H9 (cell line): ENCODE data around the gene ZNF860. TPM values are rescaled to one million over a fixed set of nuclear protein-coding genes. Genes with fewer than 3 reads are reported as not detected.

Experiments used
- DNase-seq: peaks from one replicate; pipeline ENCODE4 v3.0.0-alpha.2; 2017
- H2AFZ ChIP-seq: one replicate; pipeline ENCODE4 v1.6.1; 2013; ENCODE audit warnings: mild to moderate bottlenecking, low read length, control low read depth, moderate library complexity
- H2AK5ac ChIP-seq: 2 replicates; pipeline ENCODE4 v1.6.1; 2013; ENCODE audit warnings: low read length, control low read depth, mixed read lengths; ENCODE audit not compliant: insufficient read length
- H2BK120ac ChIP-seq: one replicate; pipeline ENCODE4 v1.6.1; 2013; ENCODE audit warnings: low read depth, mild to moderate bottlenecking, low read length, control low read depth, inconsistent platforms; ENCODE audit not compliant: poor library complexity, severe bottlenecking
- H2BK12ac ChIP-seq: 2 replicates; pipeline ENCODE4 v1.6.1; 2013; ENCODE audit warnings: low read length, control low read depth, mixed read lengths, low read depth; ENCODE audit not compliant: insufficient read length
- H2BK15ac ChIP-seq: 2 replicates; pipeline ENCODE4 v1.6.1; 2013; ENCODE audit warnings: low read depth, low read length, control low read depth
- H2BK20ac ChIP-seq: one replicate; pipeline ENCODE4 v1.6.1; 2013; ENCODE audit warnings: low read depth, mild to moderate bottlenecking, low read length, control low read depth, inconsistent platforms; ENCODE audit not compliant: poor library complexity, severe bottlenecking
- H2BK5ac ChIP-seq: 2 replicates; pipeline ENCODE4 v1.6.1; 2013; ENCODE audit warnings: low read length, control low read depth, mixed read lengths; ENCODE audit not compliant: insufficient read length
- H3K14ac ChIP-seq: 2 replicates; pipeline ENCODE4 v1.6.1; 2013; ENCODE audit warnings: low read length, control low read depth; ENCODE audit not compliant: insufficient read depth
- H3K18ac ChIP-seq: 2 replicates; pipeline ENCODE4 v1.6.1; 2013; ENCODE audit warnings: low read depth, mild to moderate bottlenecking, mixed read lengths, low read length, control low read depth; ENCODE audit not compliant: insufficient read length
- H3K23ac ChIP-seq: 2 replicates; pipeline ENCODE4 v1.6.1; 2013; ENCODE audit warnings: low read length, control low read depth, mixed read lengths, low read depth; ENCODE audit not compliant: insufficient read length
- H3K23me2 ChIP-seq: 2 replicates; pipeline ENCODE4 v1.6.1; 2013; ENCODE audit warnings: low read depth, mild to moderate bottlenecking, mixed read lengths, low read length, control low read depth; ENCODE audit not compliant: insufficient read length, poor library complexity, severe bottlenecking
- H3K27ac ChIP-seq: 2 replicates; pipeline ENCODE4 v1.5.1; 2013; ENCODE audit warnings: low read length, control low read depth, mixed read lengths, low read depth; ENCODE audit not compliant: insufficient read length
- H3K27me3 ChIP-seq: 2 replicates; pipeline ENCODE4 v1.6.1; 2013; ENCODE audit warnings: low read length, control low read depth, inconsistent platforms; ENCODE audit not compliant: insufficient read depth
- H3K4ac ChIP-seq: 2 replicates; pipeline ENCODE4 v1.6.1; 2013; ENCODE audit warnings: low read depth, mild to moderate bottlenecking, control low read depth, inconsistent platforms, low read length, moderate library complexity
- H3K4me1 ChIP-seq: 2 replicates; pipeline ENCODE4 v1.6.1; 2013; ENCODE audit warnings: low read length, control low read depth, inconsistent platforms; ENCODE audit not compliant: insufficient read depth
- H3K4me2 ChIP-seq: 2 replicates; pipeline ENCODE4 v1.6.1; 2013; ENCODE audit warnings: low read length, control low read depth, mixed read lengths; ENCODE audit not compliant: insufficient read length, insufficient read depth
- H3K56ac ChIP-seq: 2 replicates; pipeline ENCODE4 v1.6.1; 2013; ENCODE audit warnings: low read depth, mild to moderate bottlenecking, mixed read lengths, low read length, control low read depth; ENCODE audit not compliant: insufficient read length
- H3K79me1 ChIP-seq: 2 replicates; pipeline ENCODE4 v1.6.1; 2013; ENCODE audit warnings: low read depth, mild to moderate bottlenecking, moderate library complexity, low read length, control low read depth, inconsistent platforms; ENCODE audit not compliant: insufficient read depth, poor library complexity, severe bottlenecking
- H3K79me2 ChIP-seq: 2 replicates; pipeline ENCODE4 v1.6.1; 2013; ENCODE audit warnings: low read length, control low read depth, inconsistent platforms; ENCODE audit not compliant: insufficient read depth
- H3K9ac ChIP-seq: 2 replicates; pipeline ENCODE4 v1.6.1; 2013; ENCODE audit warnings: low read length, control low read depth, mixed read lengths; ENCODE audit not compliant: insufficient read length; ENCODE audit errors: extremely low read depth
- H3K9me3 ChIP-seq: one replicate; pipeline ENCODE4 v1.6.1; 2013; ENCODE audit warnings: low read depth, low read length, inconsistent platforms; ENCODE audit not compliant: control insufficient read depth
- H3T11ph ChIP-seq: one replicate; pipeline ENCODE4 v1.6.1; 2013; ENCODE audit warnings: mild to moderate bottlenecking, low read length, control low read depth, inconsistent platforms
- H4K20me1 ChIP-seq: one replicate; pipeline ENCODE4 v1.6.1; 2013; ENCODE audit not compliant: control insufficient read depth, insufficient read length, insufficient read depth
- H4K5ac ChIP-seq: 2 replicates; pipeline ENCODE4 v1.6.1; 2013; ENCODE audit warnings: low read depth, mild to moderate bottlenecking, mixed read lengths, low read length, control low read depth; ENCODE audit not compliant: insufficient read length
- H4K8ac ChIP-seq: replicated peaks from 2 replicates; pipeline ENCODE4 v1.6.1; 2013; ENCODE audit warnings: low read length, control low read depth, mixed read lengths, low read depth; ENCODE audit not compliant: insufficient read length
- H4K91ac ChIP-seq: 2 replicates; pipeline ENCODE4 v1.6.1; 2013; ENCODE audit warnings: low read depth, mild to moderate bottlenecking, moderate library complexity, mixed read lengths, low read length, control low read depth; ENCODE audit not compliant: insufficient read length
- H3K27ac Mint-ChIP-seq, 3 experiments: 2 replicates in 2 of 3; 3 replicates in 1 of 3; pipeline ENCODE4 v1.8.0; 2020 to 2021; ENCODE audit warnings: mixed read lengths in 3 of 3, mild to moderate bottlenecking in 1 of 3, moderate library complexity in 1 of 3
- H3K27me3 Mint-ChIP-seq: 2 replicates; pipeline ENCODE4 v1.8.0; 2021; ENCODE audit warnings: low read depth, mild to moderate bottlenecking, moderate library complexity, mixed read lengths
- H3K36me3 Mint-ChIP-seq, 3 experiments: 2 replicates in 2 of 3; 3 replicates in 1 of 3; pipeline ENCODE4 v1.8.0; 2020 to 2021; ENCODE audit warnings: low read depth in 3 of 3, mixed read lengths in 3 of 3; ENCODE audit not compliant: insufficient read depth in 1 of 3
- H3K4me1 Mint-ChIP-seq, 2 experiments: 2 replicates each; pipeline ENCODE4 v1.8.0; 2020; ENCODE audit warnings: mixed read lengths in 2 of 2
- H3K4me3 Mint-ChIP-seq, 2 experiments: 2 replicates in 1 of 2; 3 replicates in 1 of 2; pipeline ENCODE4 v1.8.0; 2020 to 2021; ENCODE audit warnings: mild to moderate bottlenecking in 2 of 2, mixed read lengths in 2 of 2, moderate library complexity in 1 of 2
- H3K9me3 Mint-ChIP-seq, 2 experiments: 2 replicates in 1 of 2; 3 replicates in 1 of 2; pipeline ENCODE4 v1.8.0; 2020; ENCODE audit warnings: mild to moderate bottlenecking in 2 of 2, mixed read lengths in 2 of 2, moderate library complexity in 1 of 2
- CTCF ChIP-seq: fragments of 200-600 bp; sonication (generic); conservative IDR thresholded peaks from 3 replicates; pipeline ENCODE4 v1.8.0; 2021; ENCODE audit warnings: antibody characterized with exemption, mild to moderate bottlenecking
- WGBS: extraction: QIAGEN DNeasy Blood & Tissue Kit; methylation state at CpG from one replicate; pipeline ENCODE4 v1.1.7; 2013; ENCODE audit warnings: missing lambda C conversion rate, low lambda C conversion rate, mixed read lengths; ENCODE audit not compliant: insufficient read length; ENCODE audit errors: extremely low coverage; 5-methylcytosine and 5-hydroxymethylcytosine counted together
- total RNA-seq: library from RNA; stranded (reverse); gene quantifications from 2 replicates; pipeline ENCODE4 v1.2.1, GENCODE V29; 2021

The ZNF860 gene
- total RNA-seq, 1 experiment from 2014 or later, result 2.6 TPM

- Histone ChIP-seq H3K14ac (no peak overlapping the region), H3T11ph (no peak overlapping the region), H3K27ac (no peak overlapping the region), H2AFZ (no peak overlapping the region), H4K91ac (no peak overlapping the region), H4K20me1 (no peaks in the 10 kb centered on the region), H3K27me3 (no peaks in the 10 kb centered on the region; the same call in 1 of the 2 replicates), H2BK20ac (no peak overlapping the region), H3K4ac (no peak overlapping the region), H4K8ac (no peak overlapping the region), H3K4me1 (no peaks in the 10 kb centered on the region), H2BK12ac (no peak overlapping the region), H2BK15ac (no peak overlapping the region), H3K9me3 (no peaks in the 10 kb centered on the region), H3K79me2 (no peaks in the 10 kb centered on the region), H3K23ac (no peak overlapping the region), H3K9ac (no peak overlapping the region), H3K56ac (no peak overlapping the region), H3K18ac (no peak overlapping the region), H2BK5ac (no peak overlapping the region), H3K23me2 (no peaks in the 10 kb centered on the region), H4K5ac (no peak overlapping the region), H3K4me2 (no peak overlapping the region), H2AK5ac (no peak overlapping the region), H2BK120ac (no peak overlapping the region), H3K79me1 (no peaks in the 10 kb centered on the region)
- WGBS, result no CpG with 5 or more reads among the region's 2 CpGs
- TF ChIP-seq CTCF, result no peak
- Mint-ChIP-seq H3K9me3 (no peaks in the 10 kb centered on the region), H3K27me3 (no peaks in the 10 kb centered on the region), H3K36me3 (no peaks in the 10 kb centered on the region), H3K4me1 (peaks cover 0 to 5% of the 10 kb centered on the region in 2 experiments; a peak in 2 of 4 replicates), H3K27ac (no peak overlapping the region), H3K4me3 (no peak overlapping the region)
- no peak for DNase-seq
These were observed 41.4 kb downstream of the ZNF860 start for GRCh38 chr3:32022947-32023346.
